ENCODE results near the gene FIP1L1.

GRCh38 chr4:53465891-53466290 lies 88.5 kb downstream of the FIP1L1 start:
- TF ChIP-seq CTCF (IDR thresholded peaks at IDR 0.05) (no peak), POLR2A (IDR thresholded peaks at IDR 0.05) (no peak)
